Chondrocyte (in vitro differentiated cells): ENCODE results near the gene EPHX1. TPM values are rescaled to one million over a fixed set of nuclear protein-coding genes. Genes with fewer than 3 reads are reported as not detected.
"Not testable (repeated sequence)": the region's sequence is repeated elsewhere in the genome, so short reads cannot be mapped to it uniquely, and the experiment has no call there.

Experiments used
- DNase-seq: peaks from one replicate; pipeline ENCODE4 v3.0.0; 2021; ENCODE audit warnings: mixed read lengths, low spot score
- H3K27ac Mint-ChIP-seq: one replicate; pipeline ENCODE4 v1.8.0; 2021; ENCODE audit warnings: mild to moderate bottlenecking, moderate library complexity, mixed read lengths; ENCODE audit not compliant: unreplicated experiment
- H3K27me3 Mint-ChIP-seq: 2 replicates; pipeline ENCODE4 v1.8.0; 2021; ENCODE audit warnings: low read depth, mixed read lengths
- H3K36me3 Mint-ChIP-seq: 2 replicates; pipeline ENCODE4 v1.8.0; 2021; ENCODE audit warnings: low read depth, mixed read lengths
- H3K4me1 Mint-ChIP-seq: 2 replicates; pipeline ENCODE4 v1.8.0; 2021; ENCODE audit warnings: low read depth, mild to moderate bottlenecking, mixed read lengths
- H3K4me3 Mint-ChIP-seq: one replicate; pipeline ENCODE4 v1.8.0; 2021; ENCODE audit warnings: mild to moderate bottlenecking, moderate library complexity, mixed read lengths; ENCODE audit not compliant: unreplicated experiment
- H3K9me3 Mint-ChIP-seq: 2 replicates; pipeline ENCODE4 v1.8.0; 2021; ENCODE audit warnings: low read depth, mixed read lengths
- CTCF ChIP-seq: fragments of 200-600 bp; sonication (generic); IDR thresholded peaks from 2 replicates; pipeline ENCODE4 v1.5.0; 2021; ENCODE audit warnings: antibody characterized with exemption, mild to moderate bottlenecking, moderate library complexity
- total RNA-seq: library from RNA; stranded (reverse); gene quantifications from 3 replicates; pipeline ENCODE4 v1.2.1, GENCODE V29; 2021

Gene EPHX1
- total RNA-seq, 1 donor from 2014 or later: 69.1 TPM

GRCh38 chr1:225827076-225827475, 17.2 kb downstream of the EPHX1 start:
- H3K27ac Mint-ChIP-seq: no peak overlapping the region
- H3K9me3 Mint-ChIP-seq: no peaks in the 10 kb centered on the region

GRCh38 chr1:225828706-225829345, 18.9 kb downstream of the EPHX1 start:
- Mint-ChIP-seq H3K36me3 (peaks cover 18% of the 10 kb centered on the region), H3K27me3 (no peaks in the 10 kb centered on the region), H3K4me3 (no peak overlapping the region), H3K27ac (no peak overlapping the region), H3K4me1 (no peaks in the 10 kb centered on the region), H3K9me3 (no peaks in the 10 kb centered on the region)
- no peak for DNase-seq
- TF ChIP-seq CTCF: no peak

More at GRCh38 chr1:225827076-225827475, 17.2 kb downstream of the EPHX1 start:
- TF ChIP-seq CTCF: no peak
- no peaks in the 10 kb centered on the region for H3K4me1 Mint-ChIP-seq
- H3K27me3 Mint-ChIP-seq: no peaks in the 10 kb centered on the region
- H3K36me3 Mint-ChIP-seq: peaks cover 13% of the 10 kb centered on the region
- H3K4me3 Mint-ChIP-seq: no peak overlapping the region
- no peak for DNase-seq

DNA sequence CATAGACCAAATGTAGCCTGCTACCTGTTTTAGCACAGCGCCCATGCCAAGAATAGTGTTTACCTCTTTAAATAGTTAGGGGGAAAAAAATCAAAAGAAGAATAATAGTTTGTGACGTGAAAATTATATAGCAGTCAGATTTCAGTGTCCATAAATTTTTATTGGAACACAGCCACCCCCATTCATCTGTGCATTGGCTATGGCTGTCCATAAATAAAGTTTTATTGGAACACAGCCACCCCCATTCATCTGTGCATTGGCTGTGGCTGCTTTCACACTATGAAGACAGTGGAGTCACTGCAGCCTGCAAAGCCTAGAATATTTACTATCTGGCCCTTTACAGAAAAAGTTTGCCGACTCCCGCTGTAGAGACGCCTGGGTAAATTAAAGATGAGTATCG, 20.9 kb downstream of the EPHX1 start:
- Mint-ChIP-seq H3K27me3 (no peaks in the 10 kb centered on the region), H3K27ac (no peak overlapping the region), H3K4me1 (peaks cover 15% of the 10 kb centered on the region), H3K36me3 (peaks cover 18% of the 10 kb centered on the region), H3K9me3 (no peaks in the 10 kb centered on the region), H3K4me3 (no peak overlapping the region)
- no peak for TF ChIP-seq CTCF
- DNase-seq: no peak

DNA sequence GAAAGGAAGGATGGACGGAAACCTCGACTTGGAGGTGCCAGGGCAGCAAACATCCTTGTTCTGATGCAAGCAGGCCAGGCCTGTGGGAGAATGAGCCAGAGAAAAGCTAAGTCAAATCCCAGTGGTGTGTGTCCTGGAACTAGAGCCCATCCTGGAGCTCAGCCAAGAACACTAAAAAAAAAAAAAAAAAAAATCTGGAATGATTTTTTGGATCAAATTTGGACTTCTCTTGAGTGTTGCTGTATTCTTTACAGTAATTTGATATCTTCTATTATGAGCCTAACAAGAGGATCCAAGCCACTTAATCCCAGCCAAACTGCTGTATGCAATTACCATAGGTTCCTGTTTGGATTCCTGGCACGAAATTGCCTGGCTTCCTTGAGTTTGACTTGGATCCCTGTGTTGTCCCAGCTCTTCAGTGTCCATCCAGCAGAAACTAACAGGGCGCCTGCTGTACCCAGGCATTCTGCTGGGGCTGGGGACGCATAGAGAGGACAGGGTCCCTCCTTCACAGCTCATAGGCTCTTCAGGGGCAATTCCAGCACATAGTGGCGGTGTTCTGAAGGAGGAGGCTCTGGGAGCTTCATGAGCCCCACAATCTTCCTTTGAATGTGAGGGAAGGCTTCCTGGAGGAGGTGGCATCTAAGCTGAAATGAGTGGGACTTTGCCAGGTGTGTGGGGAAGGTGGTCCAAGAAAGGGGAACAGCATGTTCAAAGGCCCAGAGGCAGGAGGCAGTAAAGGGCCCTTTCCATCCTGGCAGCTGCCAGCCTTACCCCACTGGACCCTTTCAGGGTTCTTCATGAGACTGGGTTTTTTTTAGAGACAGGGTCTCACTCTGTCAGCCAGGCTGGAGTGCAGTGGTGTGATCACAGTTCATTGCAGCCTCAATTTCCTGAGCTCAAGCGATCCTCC, 24.7 kb downstream of the EPHX1 start:
- H3K27ac Mint-ChIP-seq: peak overlapping the region; percentile 91
- H3K36me3 Mint-ChIP-seq: peaks cover 15% of the 10 kb centered on the region
- no peaks in the 10 kb centered on the region for H3K27me3 Mint-ChIP-seq
- H3K9me3 Mint-ChIP-seq: no peaks in the 10 kb centered on the region
- peaks cover 20% of the 10 kb centered on the region for H3K4me1 Mint-ChIP-seq
- TF ChIP-seq CTCF: no peak
- DNase-seq: no peak
- no peak overlapping the region for H3K4me3 Mint-ChIP-seq

DNA sequence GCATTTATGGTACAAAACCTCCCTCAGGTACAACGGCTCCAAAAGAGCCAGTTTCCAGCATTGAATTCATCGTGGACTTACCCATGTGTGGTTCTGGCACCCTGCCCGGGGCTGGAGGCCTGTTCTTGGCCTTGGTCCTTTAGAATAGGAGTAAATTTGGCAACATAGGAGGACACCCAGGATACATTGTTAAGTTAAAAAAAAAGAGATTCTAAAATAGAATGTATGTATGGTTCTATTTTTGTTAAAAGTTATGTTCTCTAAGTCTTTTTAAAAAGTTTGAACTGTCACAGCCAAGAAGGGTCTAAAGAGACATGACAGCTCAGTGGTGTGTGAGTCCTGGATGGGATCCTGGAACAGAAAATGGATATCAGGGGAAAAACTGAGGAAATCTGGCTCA, 25.9 kb downstream of the EPHX1 start:
- peaks cover 20% of the 10 kb centered on the region for H3K4me1 Mint-ChIP-seq
- no peak for TF ChIP-seq CTCF
- H3K27me3 Mint-ChIP-seq: no peaks in the 10 kb centered on the region
- H3K36me3 Mint-ChIP-seq: peaks cover 15% of the 10 kb centered on the region
- no peaks in the 10 kb centered on the region for H3K9me3 Mint-ChIP-seq
- DNase-seq: no peak
- no peak overlapping the region for H3K4me3 Mint-ChIP-seq
- peak overlapping the region; percentile 57 for H3K27ac Mint-ChIP-seq

- peaks cover 20% of the 10 kb centered on the region for H3K4me1 Mint-ChIP-seq
- not testable (repeated sequence) for H3K4me3 Mint-ChIP-seq, H3K27ac Mint-ChIP-seq, DNase-seq, H3K27me3 Mint-ChIP-seq, H3K9me3 Mint-ChIP-seq
- peaks cover 11% of the 10 kb centered on the region for H3K36me3 Mint-ChIP-seq
Measured at GRCh38 chr1:225836296-225836695, 26.4 kb downstream of the EPHX1 start.
